Keratinocyte (primary cell): ENCODE data around the gene SOHLH2. TPM values are rescaled to one million over a fixed set of nuclear protein-coding genes. Genes with fewer than 3 reads are reported as not detected.

ENCODE experiments used
- DNase-seq: peaks from one replicate; pipeline ENCODE4 v3.0.0-alpha.2; 2011; ENCODE audit warnings: low read depth, missing footprints, low spot score
- FAIRE-seq: peaks from 2 replicates; lab custom pipeline; 2011; peaks lifted over from hg19 to GRCh38; lab: Jason Lieb, UNC
- H2AFZ ChIP-seq: 2 replicates; pipeline ENCODE4 v1.6.0; 2012; ENCODE audit warnings: low read length, control low read depth, inconsistent platforms; ENCODE audit not compliant: control insufficient read depth
- H3K27ac ChIP-seq: 2 replicates; pipeline ENCODE4 v1.5.1; 2011; ENCODE audit warnings: low read length; ENCODE audit not compliant: control insufficient read depth, insufficient read depth
- H3K27me3 ChIP-seq: 3 replicates; pipeline ENCODE4 v1.6.0; 2011; ENCODE audit warnings: low read length; ENCODE audit not compliant: control insufficient read depth, insufficient read depth; ENCODE audit errors: extremely low read depth
- H3K36me3 ChIP-seq, 2 experiments: 2 replicates in 1 of 2; 3 replicates in 1 of 2; pipeline ENCODE4 v1.5.1; 2011; ENCODE audit warnings: low read length in 2 of 2, mild to moderate bottlenecking in 1 of 2; ENCODE audit not compliant: control insufficient read depth in 2 of 2, insufficient read depth in 2 of 2; ENCODE audit errors: extremely low read depth in 1 of 2
- H3K4me1 ChIP-seq: 3 replicates; pipeline ENCODE4 v1.5.1; 2011; ENCODE audit warnings: low read length; ENCODE audit not compliant: control insufficient read depth, insufficient read depth; ENCODE audit errors: extremely low read depth
- H3K4me2 ChIP-seq: 3 replicates; pipeline ENCODE4 v1.6.0; 2011; ENCODE audit warnings: low read depth, low read length; ENCODE audit not compliant: control insufficient read depth, insufficient read depth; ENCODE audit errors: extremely low read depth
- H3K4me3 ChIP-seq, 3 experiments: fragments of 200-600 bp in 1 of 3; sonication (generic) in 1 of 3; 2 replicates in 2 of 3; 3 replicates in 1 of 3; pipeline ENCODE4 v1.5.1; 2011 to 2016; ENCODE audit warnings: low read length in 3 of 3, mild to moderate bottlenecking in 3 of 3, control low read depth in 2 of 3, inconsistent platforms in 1 of 3, low read depth in 1 of 3, mixed read lengths in 1 of 3, mixed run types in 1 of 3, moderate library complexity in 1 of 3; ENCODE audit not compliant: control insufficient read depth in 2 of 3, insufficient read depth in 2 of 3; ENCODE audit errors: extremely low read depth in 1 of 3
- H3K79me2 ChIP-seq: 2 replicates; pipeline ENCODE4 v1.6.0; 2012; ENCODE audit warnings: low read length; ENCODE audit not compliant: control insufficient read depth, insufficient read depth
- H3K9ac ChIP-seq: 3 replicates; pipeline ENCODE4 v1.6.0; 2011; ENCODE audit warnings: low read length; ENCODE audit not compliant: control insufficient read depth, insufficient read depth; ENCODE audit errors: extremely low read depth
- H3K9me1 ChIP-seq: 3 replicates; pipeline ENCODE4 v1.6.0; 2011; ENCODE audit warnings: low read length; ENCODE audit not compliant: control insufficient read depth, insufficient read depth; ENCODE audit errors: extremely low read depth
- H3K9me3 ChIP-seq: 2 replicates; pipeline ENCODE4 v1.5.1; 2012; ENCODE audit warnings: low read depth, low read length; ENCODE audit not compliant: control insufficient read depth
- H4K20me1 ChIP-seq: 3 replicates; pipeline ENCODE4 v1.6.0; 2011; ENCODE audit warnings: low read length; ENCODE audit not compliant: control insufficient read depth, insufficient read depth; ENCODE audit errors: extremely low read depth
- CTCF ChIP-seq, 3 experiments: IDR thresholded peaks in 1 of 3; conservative IDR thresholded peaks in 1 of 3; optimal IDR thresholded peaks in 1 of 3; 2 replicates in 2 of 3; 3 replicates in 1 of 3; pipeline versions ENCODE3 to v1.5.1; 2011; ENCODE audit warnings: low read length in 3 of 3, mild to moderate bottlenecking in 3 of 3, moderate library complexity in 2 of 3, control low read depth in 1 of 3, inconsistent platforms in 1 of 3; ENCODE audit not compliant: insufficient read depth in 2 of 3; ENCODE audit errors: extremely low read depth in 1 of 3
- EZH2 ChIP-seq: IDR thresholded peaks from one replicate; pipeline ENCODE4 v1.6.1; 2012; ENCODE audit warnings: inconsistent platforms, mild to moderate bottlenecking, low read length, moderate library complexity
- dilution Hi-C: fragments of 300-500 bp; cut with MboI; formaldehyde crosslinking; loops from one replicate; pipeline ENCODE4 v1.7.0; 2020; ENCODE audit warnings: low sequenced_read_pairs; ENCODE audit not compliant: extremely low pct_ligation_motif_present
- polyA plus RNA-seq, 5 experiments: library from polyadenylated mRNA; depleted of rRNA in 3 of 5; stranded (reverse) in 3 of 5; stranded (forward) in 1 of 5; unstranded in 1 of 5; fragments of >200 nt; gene quantifications; 1 replicate in 1 of 5; 2 replicates in 3 of 5; 3 replicates in 1 of 5; pipeline versions ENCODE4 v1.2.1 to v1.2.3, GENCODE V29; 2011 to 2012; ENCODE audit warnings: missing spikeins in 2 of 5, low read depth in 1 of 5, low replicate concordance in 1 of 5

Gene SOHLH2
- polyA plus RNA-seq, 1 donor (not counting 4 experiments of a cell fraction or from before 2014, with no cell fraction given) = not detected

- no peak for FAIRE-seq
- Histone ChIP-seq H3K4me2 (no peak overlapping the region), H3K9ac (no peak overlapping the region)
Observed at GRCh38 chr13:36217456-36217855, 3.1 kb upstream of the SOHLH2 start.

DNA sequence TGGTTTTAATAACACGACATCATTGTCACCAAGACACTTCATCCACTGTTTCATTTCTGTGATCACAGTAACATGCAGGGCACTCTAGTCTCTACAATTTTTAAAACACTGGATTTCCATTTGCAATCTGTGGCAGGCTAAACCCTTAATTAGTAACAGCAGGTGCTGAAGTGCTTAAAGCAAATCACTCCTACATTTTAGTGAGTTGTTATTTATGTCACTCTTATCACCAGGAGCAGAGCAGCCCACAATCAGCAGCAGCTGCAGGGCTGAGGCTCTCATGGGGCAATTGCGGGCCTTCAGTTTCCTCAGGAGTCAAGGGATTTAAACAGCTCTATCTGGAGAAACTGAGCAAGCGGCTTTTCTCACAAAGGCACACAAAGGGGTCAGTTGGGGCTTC lies 1.6 kb downstream of the SOHLH2 start:
- H3K4me2 ChIP-seq = no peak overlapping the region
- H3K9ac ChIP-seq = no peak overlapping the region
- no peaks in the 10 kb centered on the region for H3K4me1 ChIP-seq
- dilution Hi-C loops = no loop called here
- no peaks in the 10 kb centered on the region for H3K27me3 ChIP-seq
- H4K20me1 ChIP-seq = no peaks in the 10 kb centered on the region
- no peaks in the 10 kb centered on the region for H3K9me3 ChIP-seq
- DNase-seq (no peak), FAIRE-seq (no peak)
- no peaks in the 10 kb centered on the region for H3K79me2 ChIP-seq
- H3K36me3 ChIP-seq = no peaks in the 10 kb centered on the region
- H3K4me3 ChIP-seq = no peak overlapping the region
- no peaks in the 10 kb centered on the region for H3K9me1 ChIP-seq
- TF ChIP-seq EZH2 (no peak), CTCF (optimal IDR thresholded peaks at IDR 0.05 in 1 of 3, IDR thresholded peaks at IDR 0.05 in 1 of 3, conservative IDR thresholded peaks at IDR 0.05 in 1 of 3; ENCODE audit: extremely low read depth in 1 of 3, insufficient read depth in 2 of 3, low read length in 3 of 3) (no peak)
- no peak overlapping the region for H3K27ac ChIP-seq
- H2AFZ ChIP-seq = no peak overlapping the region

More at GRCh38 chr13:36217456-36217855, 3.1 kb upstream of the SOHLH2 start:
- H3K27ac ChIP-seq = no peak overlapping the region
- H3K4me3 ChIP-seq = no peak overlapping the region
- H3K27me3 ChIP-seq = no peaks in the 10 kb centered on the region
- no peaks in the 10 kb centered on the region for H3K79me2 ChIP-seq
- H4K20me1 ChIP-seq = no peaks in the 10 kb centered on the region
- H3K36me3 ChIP-seq = no peaks in the 10 kb centered on the region
- DNase-seq = no peak
- H3K9me1 ChIP-seq = no peaks in the 10 kb centered on the region
- TF ChIP-seq EZH2 (no peak), CTCF (optimal IDR thresholded peaks at IDR 0.05 in 1 of 3, IDR thresholded peaks at IDR 0.05 in 1 of 3, conservative IDR thresholded peaks at IDR 0.05 in 1 of 3; ENCODE audit: extremely low read depth in 1 of 3, insufficient read depth in 2 of 3, low read length in 3 of 3) (no peak)
- no peaks in the 10 kb centered on the region for H3K9me3 ChIP-seq
- no peak overlapping the region for H2AFZ ChIP-seq
- H3K4me1 ChIP-seq = no peaks in the 10 kb centered on the region
- dilution Hi-C loops = no loop called here
